HG03439 (cell line): ENCODE data around the gene RGS4.
"Not testable (repeated sequence)": the region's sequence is repeated elsewhere in the genome, so short reads cannot be mapped to it uniquely, and the experiment has no call there.

Experiments
- ATAC-seq: cut with Tn5 transposase; IDR thresholded peaks from one replicate; pipeline ENCODE4 v1.9.1; 2021; ENCODE audit warnings: mild to moderate bottlenecking, moderate library complexity; ENCODE audit not compliant: unreplicated experiment

The RGS4 gene

GRCh38 chr1:163066686-163067085 lies 2.5 kb upstream of the RGS4 start:
- ATAC-seq, result no peak

GRCh38 chr1:163068716-163069115 lies 445 bp upstream of the RGS4 start:
- ATAC-seq, result no peak

GRCh38 chr1:163069655-163070277 lies 605 bp downstream of the RGS4 start:
- no peak for ATAC-seq

- ATAC-seq, result peak; percentile 66
These were observed 2.5 kb downstream of the RGS4 start for GRCh38 chr1:163071405-163072255.

- ATAC-seq, result no peak
These were observed 3.5 kb downstream of the RGS4 start for GRCh38 chr1:163072658-163073057.

- no peak for ATAC-seq
These were observed 4.8 kb downstream of the RGS4 start for GRCh38 chr1:163074004-163074403.

- no peak for ATAC-seq
These were observed 5.6 kb downstream of the RGS4 start for GRCh38 chr1:163074716-163075284.

- ATAC-seq, result no peak
These were observed 6.9 kb downstream of the RGS4 start for GRCh38 chr1:163076044-163076443.

- no peak for ATAC-seq
These were observed 7.3 kb downstream of the RGS4 start for GRCh38 chr1:163076446-163076845.

GRCh38 chr1:163076981-163077761 lies 8.0 kb downstream of the RGS4 start:
- no peak for ATAC-seq

GRCh38 chr1:163082971-163083370 lies 13.8 kb downstream of the RGS4 start:
- no peak for ATAC-seq

GRCh38 chr1:163083690-163084089 lies 14.5 kb downstream of the RGS4 start:
- no peak for ATAC-seq

- no peak for ATAC-seq
These were observed 15.2 kb downstream of the RGS4 start for GRCh38 chr1:163084330-163084729.

GRCh38 chr1:163085041-163085903 lies 16.1 kb downstream of the RGS4 start:
- ATAC-seq, result no peak

- ATAC-seq, result no peak
These were observed 16.7 kb downstream of the RGS4 start for GRCh38 chr1:163085904-163086268.

GRCh38 chr1:163089117-163089516 lies 20.0 kb downstream of the RGS4 start:
- not testable (repeated sequence) for ATAC-seq

- ATAC-seq, result no peak
These were observed 21.3 kb downstream of the RGS4 start for GRCh38 chr1:163090321-163090945.

GRCh38 chr1:163093169-163093568 lies 24.0 kb downstream of the RGS4 start:
- ATAC-seq, result no peak

GRCh38 chr1:163093579-163093978 lies 24.4 kb downstream of the RGS4 start:
- ATAC-seq, result no peak

- ATAC-seq, result no peak
These were observed 25.0 kb downstream of the RGS4 start for GRCh38 chr1:163094182-163094581.
